Epithelial cell of esophagus (primary cell): Measurements from ENCODE around the gene YAF2.
A peak's percentile ranks its signal among the peaks of the same experiment; 100 is the strongest.

Source experiments
- DNase-seq: peaks from one replicate; pipeline ENCODE4 v3.0.0; 2010; ENCODE audit warnings: low read depth
- H3K4me3 ChIP-seq: 2 replicates; pipeline ENCODE4 v1.5.1; 2011; ENCODE audit warnings: mild to moderate bottlenecking, low read length, control low read depth
- CTCF ChIP-seq: IDR thresholded peaks from 2 replicates; pipeline ENCODE4 v1.5.1; 2011; ENCODE audit warnings: low read depth, mild to moderate bottlenecking, low read length, control low read depth, inconsistent platforms; ENCODE audit not compliant: insufficient read depth; ENCODE audit errors: missing control alignments

YAF2 gene

GRCh38 chr12:42128327-42128726 is 109.7 kb downstream of the YAF2 start:
- no peak overlapping the region for H3K4me3 ChIP-seq
- peak; percentile 58 for DNase-seq
- TF ChIP-seq CTCF = no peak

GRCh38 chr12:42126963-42127362 is 111.1 kb downstream of the YAF2 start:
- TF ChIP-seq CTCF = no peak
- no peak overlapping the region for H3K4me3 ChIP-seq
- no peak for DNase-seq

- DNase-seq = no peak
- TF ChIP-seq CTCF = no peak
- H3K4me3 ChIP-seq = no peak overlapping the region
Observed at GRCh38 chr12:42125388-42125767, 112.7 kb downstream of the YAF2 start.

- TF ChIP-seq CTCF = no peak
- no peak for DNase-seq
- H3K4me3 ChIP-seq = no peak overlapping the region
Observed at GRCh38 chr12:42124764-42125387, 113.2 kb downstream of the YAF2 start.

GRCh38 chr12:42119085-42119633 is 118.9 kb downstream of the YAF2 start:
- DNase-seq = peak; percentile 25
- no peak for TF ChIP-seq CTCF
- H3K4me3 ChIP-seq = no peak overlapping the region

GRCh38 chr12:42118136-42118879 is 119.7 kb downstream of the YAF2 start:
- TF ChIP-seq CTCF = no peak
- H3K4me3 ChIP-seq = no peak overlapping the region
- no peak for DNase-seq
